DOHH2 (cell line): Measurements from ENCODE around the gene KIRREL2.
A peak's percentile ranks its signal among the peaks of the same experiment; 100 is the strongest.

Experiments
- CTCF ChIP-seq: fragments of 200-600 bp; sonication (generic); IDR thresholded peaks from one replicate; pipeline ENCODE4 v1.5.1; 2014; ENCODE audit warnings: antibody characterized with exemption, mild to moderate bottlenecking, low read depth, low read length; ENCODE audit not compliant: poor library complexity, severe bottlenecking
- EZH2phosphoT487 ChIP-seq: fragments of 200-600 bp; sonication (generic); IDR thresholded peaks from 2 replicates; pipeline ENCODE4 v1.6.1; 2017; ENCODE audit warnings: borderline replicate concordance, mild to moderate bottlenecking, antibody characterized with exemption, low read length, moderate library complexity, mixed read lengths

GRCh38 chr19:35911173-35911572 is 54.5 kb downstream of the KIRREL2 start:
- TF ChIP-seq EZH2phosphoT487 (no peak), CTCF (peak; percentile 53)
